DOHH2 (cell line): ENCODE results near the gene KIF1B.
"Not testable (repeated sequence)": the region's sequence is repeated elsewhere in the genome, so short reads cannot be mapped to it uniquely, and the experiment has no call there.

ENCODE experiments used
- CTCF ChIP-seq: fragments of 200-600 bp; sonication (generic); IDR thresholded peaks from one replicate; pipeline ENCODE4 v1.5.1; 2014; ENCODE audit warnings: antibody characterized with exemption, mild to moderate bottlenecking, low read depth, low read length; ENCODE audit not compliant: poor library complexity, severe bottlenecking
- EZH2phosphoT487 ChIP-seq: fragments of 200-600 bp; sonication (generic); IDR thresholded peaks from 2 replicates; pipeline ENCODE4 v1.6.1; 2017; ENCODE audit warnings: borderline replicate concordance, mild to moderate bottlenecking, antibody characterized with exemption, low read length, moderate library complexity, mixed read lengths

GRCh38 chr1:10205206-10205605, 5.2 kb upstream of the KIF1B start:
- TF ChIP-seq CTCF, EZH2phosphoT487: not testable (repeated sequence)
